Endometrium (tissue), 2 donors: ENCODE measurements around the gene MTCL3.
"Not testable (repeated sequence)": the region's sequence is repeated elsewhere in the genome, so short reads cannot be mapped to it uniquely, and the experiment has no call there.

Experiments
- FAIRE-seq: peaks from 2 replicates; lab custom pipeline; 2012; peaks lifted over from hg19 to GRCh38; lab: Jason Lieb, UNC
- donor health status: control.
- donor health status: control.

The MTCL3 gene

DNA sequence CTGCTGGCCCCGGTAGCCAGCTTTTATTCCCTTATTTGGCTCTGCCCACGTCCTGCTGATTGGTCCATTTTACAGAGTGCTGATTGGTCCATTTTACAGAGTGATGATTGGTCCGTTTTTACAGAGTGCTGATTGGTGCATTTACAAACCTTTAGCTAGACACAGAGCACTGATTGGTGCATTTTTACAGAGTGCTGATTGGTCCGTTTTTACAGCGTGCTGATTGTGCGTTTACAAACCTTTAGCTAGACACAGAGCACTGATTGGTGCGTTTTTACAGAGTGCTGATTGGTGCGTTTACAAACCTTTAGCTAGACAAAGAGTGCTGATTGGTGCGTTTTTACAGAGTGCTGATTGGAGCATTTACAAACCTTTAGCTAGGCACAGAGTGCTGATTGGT lies 90.6 kb downstream of the MTCL3 start:
- FAIRE-seq, result not testable (repeated sequence)

DNA sequence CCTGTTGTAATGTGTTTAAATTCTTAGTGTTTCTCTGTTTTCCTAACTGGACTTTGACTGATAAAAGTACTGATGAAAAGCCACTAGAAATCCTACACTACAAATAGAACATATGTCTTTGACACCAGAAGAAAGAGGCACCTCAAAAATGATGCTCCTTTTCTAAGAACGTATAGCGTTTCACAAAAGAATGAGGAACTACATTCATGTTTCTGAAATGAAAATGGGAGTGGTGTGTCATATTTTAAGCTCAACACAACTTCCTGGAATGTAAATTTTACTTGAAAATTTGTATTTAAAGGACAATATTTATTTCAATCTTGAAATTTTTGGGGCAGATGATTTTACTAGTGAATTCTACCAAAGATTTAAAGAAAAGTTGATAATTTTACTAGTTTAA lies 95.2 kb downstream of the MTCL3 start:
- FAIRE-seq, result no peak
